Brain microvascular endothelial cell (primary cell): ENCODE measurements around the gene GPX2.

ENCODE experiments used
- DNase-seq: peaks from one replicate; pipeline ENCODE4 v3.0.0-alpha.2; 2020
- H3K27ac ChIP-seq: fragments of 250-450 bp; sonication (Bioruptor Pico); 2 replicates; pipeline ENCODE4 v1.5.1; 2020; ENCODE audit warnings: mild to moderate bottlenecking, moderate library complexity
- H3K27me3 ChIP-seq: fragments of 250-450 bp; sonication (Bioruptor Pico); replicated peaks from 2 replicates; pipeline ENCODE4 v1.5.1; 2020; ENCODE audit warnings: mild to moderate bottlenecking
- H3K36me3 ChIP-seq: fragments of 250-450 bp; sonication (Bioruptor Pico); replicated peaks from 2 replicates; pipeline ENCODE4 v1.5.1; 2020; ENCODE audit warnings: mild to moderate bottlenecking
- H3K4me3 ChIP-seq: 2 replicates; pipeline ENCODE4 v1.5.1; 2011; ENCODE audit warnings: low read depth, mild to moderate bottlenecking, control low read depth, low read length, moderate library complexity
- in situ Hi-C: cut with HindIII; loops from 2 replicates; pipeline ENCODE4 v1.10.0; 2017; ENCODE audit warnings: low sequenced_read_pairs, low pct_ligation_motif_present
- TF ChIP-seq, protein P1 (sequence below): IDR thresholded peaks from 2 replicates; pipeline ENCODE4 v1.5.1; 2011; ENCODE audit warnings: low read depth, mild to moderate bottlenecking, moderate library complexity, low read length, control low read depth, inconsistent platforms; ENCODE audit errors: missing control alignments

The GPX2 gene

DNA sequence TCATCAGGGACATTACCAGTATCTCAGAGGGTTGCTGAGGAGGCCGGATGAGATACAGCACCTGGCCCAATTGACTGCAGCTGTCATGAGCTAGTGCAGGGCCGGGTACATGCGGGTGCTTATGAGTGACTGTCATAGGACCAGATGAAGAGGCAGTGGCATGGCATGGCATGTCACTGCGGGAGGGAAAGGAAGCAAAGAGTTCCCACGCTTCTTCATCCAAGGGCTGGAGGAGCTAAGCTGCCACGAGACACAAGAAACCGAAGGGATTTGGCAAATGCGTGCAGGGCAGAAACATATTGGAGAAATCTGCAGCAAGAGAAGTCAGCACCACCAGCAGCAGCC is 10.7 kb upstream of the GPX2 start:
- Histone ChIP-seq H3K4me3 (no peak overlapping the region), H3K27me3 (no peaks in the 10 kb centered on the region), H3K27ac (no peak overlapping the region), H3K36me3 (no peaks in the 10 kb centered on the region)
- DNase-seq, result no peak
- TF ChIP-seq, protein P1, sequence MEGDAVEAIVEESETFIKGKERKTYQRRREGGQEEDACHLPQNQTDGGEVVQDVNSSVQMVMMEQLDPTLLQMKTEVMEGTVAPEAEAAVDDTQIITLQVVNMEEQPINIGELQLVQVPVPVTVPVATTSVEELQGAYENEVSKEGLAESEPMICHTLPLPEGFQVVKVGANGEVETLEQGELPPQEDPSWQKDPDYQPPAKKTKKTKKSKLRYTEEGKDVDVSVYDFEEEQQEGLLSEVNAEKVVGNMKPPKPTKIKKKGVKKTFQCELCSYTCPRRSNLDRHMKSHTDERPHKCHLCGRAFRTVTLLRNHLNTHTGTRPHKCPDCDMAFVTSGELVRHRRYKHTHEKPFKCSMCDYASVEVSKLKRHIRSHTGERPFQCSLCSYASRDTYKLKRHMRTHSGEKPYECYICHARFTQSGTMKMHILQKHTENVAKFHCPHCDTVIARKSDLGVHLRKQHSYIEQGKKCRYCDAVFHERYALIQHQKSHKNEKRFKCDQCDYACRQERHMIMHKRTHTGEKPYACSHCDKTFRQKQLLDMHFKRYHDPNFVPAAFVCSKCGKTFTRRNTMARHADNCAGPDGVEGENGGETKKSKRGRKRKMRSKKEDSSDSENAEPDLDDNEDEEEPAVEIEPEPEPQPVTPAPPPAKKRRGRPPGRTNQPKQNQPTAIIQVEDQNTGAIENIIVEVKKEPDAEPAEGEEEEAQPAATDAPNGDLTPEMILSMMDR, result no peak
- in situ Hi-C loops, result no loop called here

DNA sequence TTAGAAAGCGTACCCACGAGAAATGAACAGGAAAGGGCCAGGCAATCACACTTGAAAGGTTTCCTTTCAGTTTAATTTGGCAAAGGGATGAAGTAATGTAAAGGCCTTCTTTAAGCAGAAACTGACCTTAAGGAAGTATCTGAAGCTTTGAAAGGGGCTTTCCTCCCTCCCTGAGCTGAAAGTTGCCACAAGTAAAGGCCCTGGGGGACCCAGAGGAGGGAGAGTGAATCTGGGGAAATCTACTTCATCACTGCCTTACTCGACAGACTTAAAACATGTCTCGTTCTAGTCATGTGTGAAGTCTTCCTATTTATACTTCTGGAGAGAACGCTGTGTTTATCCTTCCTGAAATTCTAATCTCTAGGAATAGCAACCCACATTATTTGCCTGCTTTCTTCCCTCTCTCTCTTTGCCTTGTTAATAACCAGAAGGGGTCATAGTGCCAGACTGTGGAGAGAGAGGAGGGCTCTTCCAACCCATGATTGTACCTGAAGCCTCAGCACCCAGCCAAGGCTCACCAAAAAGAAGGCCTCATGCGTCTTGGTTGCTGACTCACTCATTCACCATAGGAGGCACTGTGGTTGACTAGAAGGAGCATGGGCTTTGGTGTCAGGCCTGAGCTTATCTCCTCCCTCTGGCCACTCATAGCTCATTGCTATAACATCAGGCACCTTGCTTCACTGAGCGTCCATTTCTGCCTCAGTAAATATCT is 10.2 kb upstream of the GPX2 start:
- peak; percentile 45 for DNase-seq
- Histone ChIP-seq H3K27ac (no peak overlapping the region), H3K4me3 (no peak overlapping the region), H3K36me3 (no peaks in the 10 kb centered on the region), H3K27me3 (no peaks in the 10 kb centered on the region)
- in situ Hi-C loops, result no loop called here
- TF ChIP-seq, protein P1, result peak; percentile 37

DNA sequence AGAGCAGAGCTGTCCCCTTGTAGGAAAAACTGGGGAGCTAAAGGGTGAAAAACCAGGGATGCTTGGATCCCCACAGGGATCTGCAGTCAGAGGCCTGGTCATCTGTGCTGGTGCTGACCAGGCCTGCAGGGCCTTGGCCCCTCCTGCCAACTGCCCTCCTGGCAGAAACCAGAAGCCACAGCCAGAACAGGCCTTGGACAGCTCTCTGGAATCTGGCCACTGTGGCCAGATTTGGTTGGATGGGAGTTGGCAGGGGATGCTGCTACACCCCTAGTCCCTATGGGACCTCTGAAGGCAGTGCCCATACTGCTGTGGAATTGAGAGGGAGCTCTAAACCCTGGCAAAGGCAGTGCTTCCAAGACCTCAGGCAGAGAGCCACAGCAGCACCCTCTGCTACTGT is 9.2 kb upstream of the GPX2 start:
- DNase-seq, result no peak
- in situ Hi-C loops, result no loop called here
- Histone ChIP-seq H3K27ac (no peak overlapping the region), H3K36me3 (no peaks in the 10 kb centered on the region), H3K4me3 (no peak overlapping the region), H3K27me3 (no peaks in the 10 kb centered on the region)
- TF ChIP-seq, protein P1, result no peak

DNA sequence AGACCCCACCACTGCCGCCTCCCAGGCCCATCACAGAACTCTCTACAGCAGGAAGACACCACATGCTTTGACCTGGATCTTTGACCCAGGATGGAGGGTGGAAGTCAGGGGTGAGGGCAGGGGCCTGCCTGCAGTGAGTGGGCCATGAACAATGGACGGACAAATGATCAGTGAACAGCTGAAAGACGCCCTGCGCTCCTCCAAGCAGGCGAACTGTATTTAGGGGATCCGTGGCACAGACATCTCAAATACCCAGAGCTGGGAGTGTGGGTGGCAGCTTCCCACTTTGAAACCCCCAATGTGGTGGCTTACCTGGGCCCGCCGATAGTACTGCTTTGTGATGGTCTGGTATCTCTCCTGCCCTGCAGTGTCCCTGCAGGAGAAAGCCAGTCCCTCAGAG is 8.7 kb upstream of the GPX2 start:
- no peak overlapping the region for H3K4me3 ChIP-seq
- in situ Hi-C loops, result no loop called here
- H3K27me3 ChIP-seq, result no peaks in the 10 kb centered on the region
- no peak overlapping the region for H3K27ac ChIP-seq
- TF ChIP-seq, protein P1, result no peak
- no peak for DNase-seq
- no peaks in the 10 kb centered on the region for H3K36me3 ChIP-seq

DNA sequence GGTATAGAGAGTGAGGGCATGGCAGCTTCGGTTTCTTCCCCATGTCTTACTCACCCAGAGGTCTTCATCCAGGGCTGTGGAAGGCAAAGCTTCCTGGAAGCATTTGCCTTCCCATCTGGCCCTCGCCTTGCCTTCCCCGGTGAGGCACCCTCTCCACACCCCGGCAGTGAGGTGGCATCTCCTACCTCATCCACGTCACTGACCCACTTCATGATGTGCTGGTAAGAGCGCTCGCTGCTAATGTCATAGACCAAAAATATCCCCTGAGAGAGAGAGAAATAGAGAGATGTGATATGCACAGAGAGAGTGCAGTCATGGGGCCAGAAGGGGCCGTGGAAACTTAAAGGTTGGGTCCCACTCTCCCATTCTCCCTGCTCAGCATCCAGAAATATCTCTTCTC is 8.3 kb upstream of the GPX2 start:
- DNase-seq, result no peak
- TF ChIP-seq, protein P1, result no peak
- H3K4me3 ChIP-seq, result no peak overlapping the region
- no peaks in the 10 kb centered on the region for H3K36me3 ChIP-seq
- in situ Hi-C loops, result no loop called here
- H3K27me3 ChIP-seq, result no peaks in the 10 kb centered on the region
- H3K27ac ChIP-seq, result no peak overlapping the region

DNA sequence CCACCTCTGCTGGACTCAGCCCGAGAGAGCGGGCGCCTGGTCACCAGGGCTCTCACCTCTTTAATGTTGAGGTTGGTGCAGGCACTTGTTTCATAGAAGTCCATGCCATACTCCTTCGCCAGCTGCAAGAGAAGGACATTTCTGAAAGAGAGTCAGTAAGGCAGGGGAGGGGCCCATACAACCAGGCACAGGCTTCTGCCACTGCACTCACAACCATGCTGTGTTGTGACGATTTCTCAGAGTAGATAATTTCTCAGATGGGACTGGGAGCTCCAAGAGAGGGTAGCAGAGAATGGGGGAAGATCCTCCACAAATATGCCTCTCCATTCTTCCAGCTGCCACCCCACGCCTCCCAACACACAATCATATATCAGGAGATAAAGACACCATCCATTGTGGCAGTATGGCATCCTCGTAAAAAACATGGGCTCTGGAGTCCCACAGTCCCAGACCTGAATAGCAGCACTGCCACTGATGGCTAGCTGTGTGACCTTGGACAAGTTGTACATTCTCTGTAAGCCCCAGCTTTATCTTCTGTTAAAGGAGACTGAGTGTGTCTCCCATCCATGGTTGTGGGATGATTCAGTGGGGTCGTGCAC is 6.2 kb upstream of the GPX2 start:
- no peak overlapping the region for H3K27ac ChIP-seq
- H3K36me3 ChIP-seq, result no peaks in the 10 kb centered on the region
- TF ChIP-seq, protein P1, result no peak
- DNase-seq, result no peak
- H3K27me3 ChIP-seq, result no peaks in the 10 kb centered on the region
- in situ Hi-C loops, result no loop called here
- H3K4me3 ChIP-seq, result no peak overlapping the region
